ENCODE results near the gene C4BPA.
A peak's percentile ranks its signal among the peaks of the same experiment; 100 is the strongest.

C4BPA gene

DNA sequence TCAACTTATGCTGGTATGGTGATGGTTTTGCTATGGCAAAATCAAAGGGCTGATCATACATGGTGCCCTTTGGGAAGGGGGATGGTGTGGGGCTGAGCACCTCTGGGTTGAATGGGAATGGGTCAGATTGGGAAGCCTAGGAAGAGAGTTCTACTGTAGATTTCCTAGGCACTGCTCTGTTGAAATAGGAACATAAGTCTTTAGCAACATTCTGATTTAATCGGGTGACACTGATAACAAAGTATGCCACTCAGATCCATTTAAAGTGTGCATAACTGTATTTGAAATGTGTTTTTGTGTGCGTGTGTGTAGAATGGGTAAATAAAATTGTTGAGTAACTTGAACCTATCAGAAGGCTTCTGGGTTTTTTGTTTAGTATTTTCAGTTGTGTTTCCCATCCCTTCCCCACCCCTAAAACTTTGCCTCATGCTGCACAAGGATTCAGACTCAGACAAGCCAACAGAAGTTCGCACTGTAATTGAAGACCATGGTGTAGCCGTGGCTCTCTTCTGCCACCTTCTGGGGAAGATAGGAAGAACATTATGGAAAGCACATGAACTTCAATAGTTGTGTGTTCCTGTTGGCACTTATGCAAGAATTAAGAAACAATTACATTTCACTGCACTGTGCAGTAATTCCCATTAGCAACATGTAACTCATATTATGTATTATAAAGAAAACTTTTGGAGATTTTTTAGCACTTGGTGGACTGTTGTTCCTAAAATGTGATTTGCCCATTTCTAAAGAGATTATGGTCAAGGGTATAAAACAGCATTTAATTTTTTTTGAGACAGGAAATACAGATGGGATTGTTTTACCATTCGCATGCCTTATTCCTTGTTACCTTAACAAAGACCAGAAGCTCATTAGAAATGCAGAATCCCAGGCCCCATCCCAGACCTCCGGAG is 26.3 kb upstream of the C4BPA start:
- DNase-seq, result peak; percentile 81
- no peaks in the 10 kb centered on the region for H3K36me3 ChIP-seq (replicated peaks)
- in situ Hi-C loops (cut with HindIII; ENCODE audit: low pct_ligation_motif_present, low sequenced_read_pairs), result loop anchor here (25.0 kb wide), 1 partner anchor 335 kb away; no protein-coding TSS in a partner anchor
- H3K4me3 ChIP-seq (ENCODE audit: low read depth, low read length), result no peak overlapping the region
- H3K27me3 ChIP-seq (replicated peaks), result no peaks in the 10 kb centered on the region
- TF ChIP-seq CTCF (IDR thresholded peaks at IDR 0.05; ENCODE audit: low read depth, low read length, missing control alignments), result peak; percentile 93
- no peak overlapping the region for H3K27ac ChIP-seq

GRCh38 chr1:207078578-207079132 is 25.4 kb upstream of the C4BPA start:
- TF ChIP-seq CTCF (IDR thresholded peaks at IDR 0.05; ENCODE audit: low read depth, low read length, missing control alignments), result no peak
- DNase-seq, result no peak
- Histone ChIP-seq H3K27ac (no peak overlapping the region), H3K36me3 (replicated peaks) (no peaks in the 10 kb centered on the region), H3K4me3 (ENCODE audit: low read depth, low read length) (no peak overlapping the region), H3K27me3 (replicated peaks) (no peaks in the 10 kb centered on the region)
- in situ Hi-C loops (cut with HindIII; ENCODE audit: low pct_ligation_motif_present, low sequenced_read_pairs), result loop anchor here (25.0 kb wide), 1 partner anchor 334 kb away; no protein-coding TSS in a partner anchor

GRCh38 chr1:207079706-207080241 is 24.3 kb upstream of the C4BPA start:
- Histone ChIP-seq H3K36me3 (replicated peaks) (no peaks in the 10 kb centered on the region), H3K4me3 (ENCODE audit: low read depth, low read length) (no peak overlapping the region), H3K27me3 (replicated peaks) (no peaks in the 10 kb centered on the region), H3K27ac (no peak overlapping the region)
- DNase-seq, result no peak
- in situ Hi-C loops (cut with HindIII; ENCODE audit: low pct_ligation_motif_present, low sequenced_read_pairs), result loop anchor here (25.0 kb wide), 1 partner anchor 333 kb away; no protein-coding TSS in a partner anchor
- TF ChIP-seq CTCF (IDR thresholded peaks at IDR 0.05; ENCODE audit: low read depth, low read length, missing control alignments), result no peak

DNA sequence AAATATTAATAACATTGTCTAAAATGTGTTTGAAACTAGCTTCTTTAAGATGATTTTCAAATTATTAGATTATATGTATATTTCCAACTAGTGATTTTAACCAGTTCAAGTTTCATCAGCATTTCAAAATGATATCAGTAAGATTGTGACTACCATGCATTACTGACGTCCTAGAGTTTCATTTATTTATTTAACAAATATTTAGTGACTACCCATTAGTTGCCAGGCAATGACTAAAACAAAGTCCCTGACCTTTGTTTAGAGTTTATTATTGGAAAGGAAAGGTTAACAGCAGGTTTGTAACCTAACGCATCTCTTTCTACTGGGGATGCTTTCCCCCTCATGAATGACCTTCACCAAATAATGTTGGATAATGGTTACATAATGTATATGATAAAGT is 22.9 kb upstream of the C4BPA start:
- no peaks in the 10 kb centered on the region for H3K27me3 ChIP-seq (replicated peaks)
- no peak overlapping the region for H3K4me3 ChIP-seq (ENCODE audit: low read depth, low read length)
- no peak overlapping the region for H3K27ac ChIP-seq
- TF ChIP-seq CTCF (IDR thresholded peaks at IDR 0.05; ENCODE audit: low read depth, low read length, missing control alignments), result no peak
- in situ Hi-C loops (cut with HindIII; ENCODE audit: low pct_ligation_motif_present, low sequenced_read_pairs), result loop anchor here (25.0 kb wide), 1 partner anchor 331 kb away; no protein-coding TSS in a partner anchor
- H3K36me3 ChIP-seq (replicated peaks), result no peaks in the 10 kb centered on the region
- no peak for DNase-seq

- Histone ChIP-seq H3K27me3 (replicated peaks) (no peaks in the 10 kb centered on the region), H3K36me3 (replicated peaks) (no peaks in the 10 kb centered on the region), H3K27ac (no peak overlapping the region), H3K4me3 (ENCODE audit: low read depth, low read length) (no peak overlapping the region)
- DNase-seq, result no peak
- in situ Hi-C loops (cut with HindIII; ENCODE audit: low pct_ligation_motif_present, low sequenced_read_pairs), result loop anchor here (25.0 kb wide), 1 partner anchor 330 kb away; no protein-coding TSS in a partner anchor
- TF ChIP-seq CTCF (IDR thresholded peaks at IDR 0.05; ENCODE audit: low read depth, low read length, missing control alignments), result no peak
Observed at GRCh38 chr1:207081806-207082205, 22.2 kb upstream of the C4BPA start.
